ENCODE measurements around the gene DDX1. TPM values are rescaled to one million over a fixed set of nuclear protein-coding genes. Genes with fewer than 3 reads are reported as not detected.

DDX1 gene
- total RNA-seq, 1 experiment from 2014 or later, result 70.7 TPM

GRCh38 chr2:15565994-15566671 is 25.5 kb upstream of the DDX1 start:
- POLR2A ChIA-PET (ENCODE audit: unreplicated experiment), result no interaction called here
- CTCF ChIA-PET, result no interaction called here
- H4K20me1 ChIP-seq (ENCODE audit: insufficient read depth), result no peaks in the 10 kb centered on the region
- H3K4me3 ChIP-seq, result no peak overlapping the region
- intact Hi-C loops (cut with micrococcal nuclease; ENCODE audit: unreplicated experiment), result no loop called here
- no peaks in the 10 kb centered on the region for H3K9me3 ChIP-seq (ENCODE audit: insufficient read depth, low read depth)
- H3K79me2 ChIP-seq (ENCODE audit: low read depth), result no peaks in the 10 kb centered on the region
- no peak for DNase-seq
- no peak overlapping the region for H2AFZ ChIP-seq
- H3K36me3 ChIP-seq (ENCODE audit: low read depth), result no peaks in the 10 kb centered on the region
- H3K9me2 ChIP-seq (ENCODE audit: insufficient read depth), result no peaks in the 10 kb centered on the region
- no peaks in the 10 kb centered on the region for H3K27me3 ChIP-seq (ENCODE audit: insufficient read depth, low read depth)
- H3K4me1 ChIP-seq (replicated peaks; ENCODE audit: insufficient read depth), result no peaks in the 10 kb centered on the region
- no TSS peak for BruUV-seq (replicated peaks)
- no peak overlapping the region for H3K4me2 ChIP-seq
- no peak for TF ChIP-seq EZH2 (IDR thresholded peaks at IDR 0.05; ENCODE audit: low read depth)
- TF ChIP-seq CTCF (conservative IDR thresholded peaks at IDR 0.05), result no peak
- H3K27ac ChIP-seq, result no peak overlapping the region
- H3F3A ChIP-seq (ENCODE audit: insufficient read depth, low read depth), result no peaks in the 10 kb centered on the region

- no peak overlapping the region for H2AFZ ChIP-seq
- BruUV-seq (replicated peaks), result no TSS peak
- CTCF ChIA-PET, result interaction anchor here (0.6 kb wide), 1 partner anchor 10 kb away, joined by 5 read pairs; no protein-coding TSS in a partner anchor
- no peaks in the 10 kb centered on the region for H3K4me1 ChIP-seq (replicated peaks; ENCODE audit: insufficient read depth)
- no peaks in the 10 kb centered on the region for H3K9me2 ChIP-seq (ENCODE audit: insufficient read depth)
- no peak for DNase-seq
- H3K4me2 ChIP-seq, result no peak overlapping the region
- no peaks in the 10 kb centered on the region for H4K20me1 ChIP-seq (ENCODE audit: insufficient read depth)
- POLR2A ChIA-PET (ENCODE audit: unreplicated experiment), result no interaction called here
- no peak overlapping the region for H3K27ac ChIP-seq
- H3K9me3 ChIP-seq (ENCODE audit: insufficient read depth, low read depth), result no peaks in the 10 kb centered on the region
- H3K79me2 ChIP-seq (ENCODE audit: low read depth), result no peaks in the 10 kb centered on the region
- intact Hi-C loops (cut with micrococcal nuclease; ENCODE audit: unreplicated experiment), result no loop called here
- no peak overlapping the region for H3K4me3 ChIP-seq
- no peak for TF ChIP-seq EZH2 (IDR thresholded peaks at IDR 0.05; ENCODE audit: low read depth)
- no peak for TF ChIP-seq CTCF (conservative IDR thresholded peaks at IDR 0.05)
- no peaks in the 10 kb centered on the region for H3F3A ChIP-seq (ENCODE audit: insufficient read depth, low read depth)
- no peaks in the 10 kb centered on the region for H3K36me3 ChIP-seq (ENCODE audit: low read depth)
- no peaks in the 10 kb centered on the region for H3K27me3 ChIP-seq (ENCODE audit: insufficient read depth, low read depth)
Observed at GRCh38 chr2:15566912-15567311, 24.8 kb upstream of the DDX1 start.

- TF ChIP-seq CTCF (conservative IDR thresholded peaks at IDR 0.05), result no peak
- TF ChIP-seq EZH2 (IDR thresholded peaks at IDR 0.05; ENCODE audit: low read depth), result no peak
- Histone ChIP-seq H3K9me3 (ENCODE audit: insufficient read depth, low read depth) (no peaks in the 10 kb centered on the region), H3K9me2 (ENCODE audit: insufficient read depth) (no peaks in the 10 kb centered on the region), H3K4me3 (no peak overlapping the region), H3K4me2 (no peak overlapping the region), H3K4me1 (replicated peaks; ENCODE audit: insufficient read depth) (no peaks in the 10 kb centered on the region), H3K27me3 (ENCODE audit: insufficient read depth, low read depth) (no peaks in the 10 kb centered on the region), H3K27ac (no peak overlapping the region), H4K20me1 (ENCODE audit: insufficient read depth) (no peaks in the 10 kb centered on the region), H3K79me2 (ENCODE audit: low read depth) (no peaks in the 10 kb centered on the region), H3F3A (ENCODE audit: insufficient read depth, low read depth) (no peaks in the 10 kb centered on the region), H2AFZ (no peak overlapping the region), H3K36me3 (ENCODE audit: low read depth) (no peaks in the 10 kb centered on the region)
- ChIA-PET CTCF (interaction anchor here (0.7 kb wide), 1 partner anchor 221 kb away, joined by 3 read pairs; no protein-coding TSS in a partner anchor), POLR2A (ENCODE audit: unreplicated experiment) (no interaction called here)
- intact Hi-C loops (cut with micrococcal nuclease; ENCODE audit: unreplicated experiment), result no loop called here
- DNase-seq, result no peak
- BruUV-seq (replicated peaks), result no TSS peak
Observed at GRCh38 chr2:15568874-15569273, 22.8 kb upstream of the DDX1 start.
